Esophagus muscularis mucosa (tissue), 4 donors: ENCODE results near the gene CDH16. TPM values are rescaled to one million over a fixed set of nuclear protein-coding genes. Genes with fewer than 3 reads are reported as not detected.
A peak's percentile ranks its signal among the peaks of the same experiment; 100 is the strongest.

Source experiments
- DNase-seq: peaks from one replicate; pipeline ENCODE4 v3.0.0-alpha.2; 2017; ENCODE audit errors: extremely low spot score
- H3K27ac ChIP-seq, 4 donors: fragments of 200-600 bp; sonication (generic); replicated peaks in 1 of 4; 1 replicate in 3 of 4; 2 replicates in 1 of 4; pipeline ENCODE4 v1.5.1; 2016 to 2019; ENCODE audit warnings: mild to moderate bottlenecking in 1 of 4
- H3K27me3 ChIP-seq, 4 donors: fragments of 200-600 bp; sonication (generic); one replicate each; pipeline versions ENCODE4 v1.5.1 to v1.6.0; 2016 to 2019
- H3K36me3 ChIP-seq, 4 donors: fragments of 200-600 bp; sonication (generic); one replicate each; pipeline ENCODE4 v1.5.1; 2016 to 2019
- H3K4me1 ChIP-seq, 4 donors: fragments of 200-600 bp; sonication (generic); one replicate each; pipeline ENCODE4 v1.5.1; 2016 to 2019
- H3K4me3 ChIP-seq, 4 donors: fragments of 200-600 bp; sonication (generic); 1 replicate in 2 of 4; 2 replicates in 2 of 4; pipeline ENCODE4 v1.5.1; 2016 to 2019; ENCODE audit warnings: mild to moderate bottlenecking in 4 of 4, moderate library complexity in 1 of 4
- H3K9me3 ChIP-seq, 4 donors: fragments of 200-600 bp; sonication (generic); 1 replicate in 3 of 4; 2 replicates in 1 of 4; pipeline ENCODE4 v1.5.1; 2016 to 2019
- EP300 ChIP-seq: sonication (generic); formaldehyde crosslinking; IDR thresholded peaks from one replicate; pipeline ENCODE4 v1.6.1; 2017; ENCODE audit warnings: antibody characterized with exemption
- POLR2A ChIP-seq: fragments of 450-650 bp; IDR thresholded peaks from one replicate; pipeline ENCODE4 v1.6.1; 2017; ENCODE audit warnings: antibody characterized with exemption, moderate library complexity, mild to moderate bottlenecking, low read depth
- POLR2AphosphoS5 ChIP-seq, 2 donors: sonication (generic); formaldehyde crosslinking; IDR thresholded peaks; one replicate each; pipeline ENCODE4 v1.6.1; 2017; ENCODE audit warnings: antibody characterized with exemption in 2 of 2
- WGBS: methylation state at CpG from one replicate; pipeline ENCODE4 v1.1.5; 2018; 5-methylcytosine and 5-hydroxymethylcytosine counted together
- intact Hi-C: fragments of 100-400 bp; cut with DNase I; formaldehyde crosslinking; loops from one replicate; pipeline ENCODE4 v1.15.1; 2023
- total RNA-seq, 4 donors: library from RNA; depleted of rRNA; stranded (reverse); fragments of >200 nt; gene quantifications; one replicate each; pipeline versions ENCODE4 v1.1.0 to v1.2.1, GENCODE V29; 2016
- TF ChIP-seq, protein P1 (sequence below), 3 experiments: fragments of 200-600 bp in 2 of 3; fragments of 450-650 bp in 1 of 3; sonication (generic) in 2 of 3; IDR thresholded peaks; one replicate each; pipeline ENCODE4 v1.5.1; 2017 to 2019; ENCODE audit warnings: antibody characterized with exemption in 3 of 3, mild to moderate bottlenecking in 2 of 3, moderate library complexity in 1 of 3

Gene CDH16
- total RNA-seq, 4 donors from 2014 or later: 0.52 TPM; not detected in 3

DNA sequence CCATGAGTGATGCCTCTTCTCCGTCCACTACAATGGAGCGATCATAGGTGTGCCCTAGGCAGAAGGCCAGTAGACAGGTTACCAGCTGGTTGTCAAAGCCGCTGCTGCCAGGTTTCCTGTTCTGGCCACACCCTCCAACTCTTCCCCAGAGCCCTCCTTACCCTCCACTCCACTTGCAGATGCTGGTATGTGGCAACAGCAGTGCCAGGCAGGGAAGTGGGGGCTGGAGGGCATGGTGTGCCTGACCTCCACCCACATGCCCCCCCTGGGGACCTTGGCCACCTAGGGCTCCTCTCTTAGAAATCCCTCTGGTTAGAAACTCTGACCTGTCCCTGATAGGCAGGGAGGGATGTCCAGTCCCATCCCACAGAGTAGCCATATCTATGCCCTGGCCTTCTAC lies 5.2 kb upstream of the CDH16 start:
- no peak for DNase-seq
- intact Hi-C loops: no loop called here
- H3K27me3 ChIP-seq: peaks cover 0 to 3% (median 0%) of the 10 kb centered on the region in 4 donors
- TF ChIP-seq POLR2A (peak; percentile 3), POLR2AphosphoS5 (IDR thresholded peaks at IDR 0.05) (no peak)
- peak overlapping the region; percentile 92 to 95 (median 93) for H3K27ac ChIP-seq
- peak overlapping the region; percentile 72 to 77 (median 74) for H3K4me3 ChIP-seq
- H3K9me3 ChIP-seq: no peaks in the 10 kb centered on the region
- WGBS: 47% methylated on average over 3 of the region's 3 CpGs
- H3K36me3 ChIP-seq: peaks cover 11 to 26% (median 13%) of the 10 kb centered on the region in 4 donors
- peaks cover 61 to 100% (median 90%) of the 10 kb centered on the region in 4 donors for H3K4me1 ChIP-seq

DNA sequence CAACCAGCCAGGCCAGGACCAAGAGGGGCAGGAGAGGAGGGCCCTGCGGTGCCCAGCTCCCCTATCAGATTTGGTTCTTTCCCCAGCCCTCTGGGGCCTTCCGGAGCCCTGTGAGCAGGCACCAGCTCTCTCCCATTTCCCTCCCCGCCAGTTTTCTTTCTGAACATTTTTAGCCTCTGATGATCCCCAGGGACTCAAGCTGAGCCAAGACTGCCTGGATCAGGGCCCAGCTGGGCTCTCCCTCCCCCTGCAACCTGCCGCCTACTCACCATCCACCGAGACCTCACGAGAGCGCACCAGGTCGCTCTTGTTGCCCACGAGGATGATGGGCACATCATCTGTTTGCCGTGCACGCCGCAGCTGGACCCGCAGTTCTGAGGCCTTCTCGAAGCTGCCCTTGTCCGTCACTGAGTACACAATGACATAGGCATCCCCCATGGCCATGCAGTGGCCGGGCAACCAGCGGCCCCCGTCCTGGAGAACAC lies 4.6 kb upstream of the CDH16 start:
- Histone ChIP-seq H3K27me3 (peaks cover 0 to 3% (median 0%) of the 10 kb centered on the region in 4 donors), H3K27ac (peak overlapping the region; percentile 92 to 95 (median 93)), H3K9me3 (no peaks in the 10 kb centered on the region), H3K36me3 (peaks cover 11 to 26% (median 13%) of the 10 kb centered on the region in 4 donors), H3K4me1 (peaks cover 65 to 96% (median 91%) of the 10 kb centered on the region in 4 donors), H3K4me3 (peak overlapping the region; percentile 72 to 77 (median 74))
- intact Hi-C loops: no loop called here
- no peak for DNase-seq
- 42% methylated on average over 16 of the region's 18 CpGs for WGBS
- TF ChIP-seq POLR2AphosphoS5 (IDR thresholded peaks at IDR 0.05): peak; percentile 69 to 75
- TF ChIP-seq, protein P1, sequence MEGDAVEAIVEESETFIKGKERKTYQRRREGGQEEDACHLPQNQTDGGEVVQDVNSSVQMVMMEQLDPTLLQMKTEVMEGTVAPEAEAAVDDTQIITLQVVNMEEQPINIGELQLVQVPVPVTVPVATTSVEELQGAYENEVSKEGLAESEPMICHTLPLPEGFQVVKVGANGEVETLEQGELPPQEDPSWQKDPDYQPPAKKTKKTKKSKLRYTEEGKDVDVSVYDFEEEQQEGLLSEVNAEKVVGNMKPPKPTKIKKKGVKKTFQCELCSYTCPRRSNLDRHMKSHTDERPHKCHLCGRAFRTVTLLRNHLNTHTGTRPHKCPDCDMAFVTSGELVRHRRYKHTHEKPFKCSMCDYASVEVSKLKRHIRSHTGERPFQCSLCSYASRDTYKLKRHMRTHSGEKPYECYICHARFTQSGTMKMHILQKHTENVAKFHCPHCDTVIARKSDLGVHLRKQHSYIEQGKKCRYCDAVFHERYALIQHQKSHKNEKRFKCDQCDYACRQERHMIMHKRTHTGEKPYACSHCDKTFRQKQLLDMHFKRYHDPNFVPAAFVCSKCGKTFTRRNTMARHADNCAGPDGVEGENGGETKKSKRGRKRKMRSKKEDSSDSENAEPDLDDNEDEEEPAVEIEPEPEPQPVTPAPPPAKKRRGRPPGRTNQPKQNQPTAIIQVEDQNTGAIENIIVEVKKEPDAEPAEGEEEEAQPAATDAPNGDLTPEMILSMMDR (IDR thresholded peaks at IDR 0.05): no peak

DNA sequence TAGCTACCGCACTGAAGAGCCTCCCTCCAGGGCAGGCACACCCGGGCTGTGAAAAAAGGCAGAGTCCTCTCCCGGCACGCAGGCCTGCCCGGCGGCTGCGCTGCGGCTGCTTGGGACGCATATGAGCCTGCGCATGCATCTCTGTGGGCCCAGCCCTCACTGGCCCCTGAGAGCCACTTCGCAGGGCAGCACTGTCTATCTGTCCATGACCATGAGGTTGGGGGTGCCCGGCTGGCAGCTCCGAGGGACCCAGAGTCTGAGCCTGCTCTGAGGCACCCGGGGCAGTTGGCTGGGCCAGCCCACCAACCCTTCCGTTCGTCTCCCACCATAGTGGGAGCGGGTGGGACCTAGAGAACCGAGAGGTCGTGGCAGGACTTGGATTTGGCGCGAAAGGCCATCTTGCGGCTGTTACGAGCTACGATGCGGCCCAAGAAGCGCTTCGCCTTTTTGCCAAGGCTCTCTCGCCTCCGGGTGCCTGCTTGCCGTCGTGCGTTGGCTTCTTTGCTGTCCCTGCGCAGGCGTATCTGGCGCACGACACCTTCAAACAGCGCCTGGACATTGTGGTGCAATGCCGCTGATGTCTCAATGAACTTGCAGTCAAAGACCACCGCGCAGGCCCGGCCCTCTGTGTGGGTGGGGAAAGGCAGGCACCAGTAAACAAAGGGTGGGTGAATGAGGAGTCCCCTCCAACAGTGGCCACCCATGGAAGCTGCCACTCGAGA lies 3.2 kb upstream of the CDH16 start:
- Histone ChIP-seq H3K4me1 (peaks cover 55 to 83% (median 81%) of the 10 kb centered on the region in 4 donors), H3K4me3 (no peak overlapping the region), H3K27me3 (peaks cover 0 to 3% (median 0%) of the 10 kb centered on the region in 4 donors), H3K9me3 (no peaks in the 10 kb centered on the region), H3K36me3 (peaks cover 11 to 26% (median 13%) of the 10 kb centered on the region in 4 donors), H3K27ac (peak overlapping the region; percentile 92 to 95 (median 93))
- intact Hi-C loops: no loop called here
- 79% methylated on average over 40 of the region's 42 CpGs for WGBS
- TF ChIP-seq POLR2A: no peak
- no peak for TF ChIP-seq POLR2AphosphoS5 (IDR thresholded peaks at IDR 0.05)
- no peak for TF ChIP-seq EP300
- TF ChIP-seq, protein P1 (IDR thresholded peaks at IDR 0.05): no peak
- DNase-seq: no peak

DNA sequence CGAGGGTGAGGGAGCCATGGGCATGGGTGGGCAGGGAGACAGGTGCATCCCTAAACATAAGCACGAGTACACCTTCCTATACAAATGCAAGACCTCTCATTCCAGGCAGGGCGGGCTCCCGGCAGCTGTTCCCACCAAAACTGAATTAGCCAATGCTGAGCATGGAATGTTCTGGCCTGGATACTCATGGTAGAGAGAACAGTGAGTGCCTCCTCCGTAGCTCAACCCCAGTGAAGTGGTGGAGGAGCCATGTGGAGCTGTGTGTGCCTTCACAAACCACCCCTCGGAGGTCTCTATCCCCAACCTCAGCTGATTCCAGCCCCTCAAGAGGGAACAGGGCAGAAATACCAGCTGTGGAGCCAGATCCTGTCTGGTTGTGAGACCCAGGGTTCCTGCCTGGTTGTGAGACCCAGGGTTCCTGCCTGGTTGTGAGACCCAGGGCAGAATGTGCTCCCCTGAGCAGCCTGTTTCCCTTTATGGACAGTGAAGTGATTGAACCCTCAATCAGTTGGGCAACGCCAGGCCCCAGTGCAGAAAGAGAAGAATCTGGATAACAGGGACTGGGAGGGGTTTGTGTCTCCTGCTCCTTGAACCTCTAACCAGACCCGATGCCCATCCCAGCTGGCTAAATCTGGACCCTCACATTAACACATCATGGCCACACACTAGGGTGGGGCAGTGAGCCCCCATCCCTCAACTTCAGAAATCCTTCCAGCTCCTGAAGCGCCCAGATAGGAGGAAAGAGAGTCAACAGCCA lies 2.4 kb upstream of the CDH16 start:
- no peak for DNase-seq
- WGBS: 66% methylated on average over 8 of the region's 9 CpGs
- Histone ChIP-seq H3K9me3 (no peaks in the 10 kb centered on the region), H3K4me1 (peaks cover 49 to 76% (median 73%) of the 10 kb centered on the region in 4 donors), H3K4me3 (no peak overlapping the region), H3K27me3 (peaks cover 0 to 3% (median 0%) of the 10 kb centered on the region in 4 donors), H3K36me3 (peaks cover 11 to 26% (median 13%) of the 10 kb centered on the region in 4 donors), H3K27ac (peak overlapping the region; percentile 92 to 95 (median 93))
- TF ChIP-seq POLR2A (peak; percentile 22), EP300 (no peak), POLR2AphosphoS5 (IDR thresholded peaks at IDR 0.05) (peak in 1 of 2 donors; percentile 46)
- TF ChIP-seq, protein P1 (IDR thresholded peaks at IDR 0.05): no peak
- intact Hi-C loops: no loop called here

DNA sequence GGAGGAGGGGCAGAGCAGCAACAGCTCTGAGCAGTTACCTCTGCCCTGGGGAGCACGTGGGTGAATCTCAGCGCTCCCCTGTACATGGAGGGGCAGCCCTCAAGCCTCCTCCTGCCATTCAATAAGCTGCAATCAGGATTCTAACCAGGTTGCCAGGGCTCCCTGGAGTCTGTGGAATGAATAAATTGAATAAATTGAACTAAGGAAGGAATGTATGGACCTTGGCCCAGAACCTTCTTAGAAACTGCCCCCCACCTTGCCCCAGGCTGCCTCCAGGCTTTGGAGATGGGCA lies 1.6 kb upstream of the CDH16 start:
- TF ChIP-seq, protein P1 (IDR thresholded peaks at IDR 0.05): no peak
- 33% methylated on average over 2 of the region's 2 CpGs for WGBS
- H3K4me1 ChIP-seq: peaks cover 42 to 68% (median 64%) of the 10 kb centered on the region in 4 donors
- no peak overlapping the region for H3K4me3 ChIP-seq
- H3K27ac ChIP-seq: peak overlapping the region; percentile 92 to 95 (median 93)
- no peak for DNase-seq
- H3K27me3 ChIP-seq: peaks cover 0 to 3% (median 0%) of the 10 kb centered on the region in 4 donors
- peaks cover 11 to 26% (median 13%) of the 10 kb centered on the region in 4 donors for H3K36me3 ChIP-seq
- H3K9me3 ChIP-seq: no peaks in the 10 kb centered on the region
- intact Hi-C loops: no loop called here
